Activated CD4-positive, alpha-beta T cell treated with anti-CD3 and anti-CD28 coated beads for 36 hours (primary cell): ENCODE results near the gene ROR1. TPM values are rescaled to one million over a fixed set of nuclear protein-coding genes. Genes with fewer than 3 reads are reported as not detected.

Experiments used
- total RNA-seq, 2 experiments: library from RNA; stranded (reverse); gene quantifications; one replicate each; pipeline ENCODE4 v1.2.3, GENCODE V29; 2021

ROR1 gene
- total RNA-seq, 2 experiments from 2014 or later: 0.21 TPM; not detected in 1

Other genes with a start within 250 kb of the ROR1 start
- 10 to 100 TPM; 38.8 to 43.8 TPM for gene PGM1, start 180.6 kb upstream of the ROR1 start, total RNA-seq